ENCODE results near the gene XPO5.

- TF ChIP-seq CTCF (conservative IDR thresholded peaks at IDR 0.05; ENCODE audit: low read length) (no peak), EZH2phosphoT487 (IDR thresholded peaks at IDR 0.05; ENCODE audit: borderline replicate concordance, low read depth, low read length) (no peak)
These were observed 86.4 kb downstream of the XPO5 start for GRCh38 chr6:43489277-43490072.

All from OCI-LY7 (cell line).